Measurements from ENCODE around the gene PTOV1.

PTOV1 gene

GRCh38 chr19:49859682-49860335 lies 8.8 kb downstream of the PTOV1 start:
- DNase-seq (ENCODE audit: low spot score) = no peak

GRCh38 chr19:49860336-49861102 lies 9.6 kb downstream of the PTOV1 start:
- no peak for DNase-seq (ENCODE audit: low spot score)

DNA sequence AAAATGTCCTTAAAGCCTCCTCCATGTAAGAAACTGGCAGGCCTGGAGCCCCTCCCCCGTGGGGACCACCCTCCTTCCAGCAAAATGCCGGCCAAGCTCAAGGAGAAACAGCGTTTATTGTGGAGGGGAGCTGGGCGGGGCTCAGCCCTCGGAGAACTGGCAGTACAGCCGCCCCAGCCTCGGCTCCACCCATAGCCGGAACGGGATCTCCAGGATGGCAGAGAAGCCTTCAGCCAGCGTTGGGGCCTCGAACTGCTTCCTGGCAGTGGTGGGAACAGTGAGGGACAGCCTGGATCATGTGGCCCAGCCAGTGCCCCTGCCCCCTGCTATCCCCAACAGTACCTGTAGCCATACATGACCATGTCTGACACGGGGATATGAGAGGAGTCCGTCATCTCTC lies 10.1 kb downstream of the PTOV1 start:
- DNase-seq (ENCODE audit: low spot score) = no peak

- no peak for DNase-seq (ENCODE audit: low spot score)
Measured at GRCh38 chr19:49861541-49862378, 10.8 kb downstream of the PTOV1 start.

GRCh38 chr19:49862391-49863253 lies 11.7 kb downstream of the PTOV1 start:
- DNase-seq (ENCODE audit: low spot score) = no peak

DNA sequence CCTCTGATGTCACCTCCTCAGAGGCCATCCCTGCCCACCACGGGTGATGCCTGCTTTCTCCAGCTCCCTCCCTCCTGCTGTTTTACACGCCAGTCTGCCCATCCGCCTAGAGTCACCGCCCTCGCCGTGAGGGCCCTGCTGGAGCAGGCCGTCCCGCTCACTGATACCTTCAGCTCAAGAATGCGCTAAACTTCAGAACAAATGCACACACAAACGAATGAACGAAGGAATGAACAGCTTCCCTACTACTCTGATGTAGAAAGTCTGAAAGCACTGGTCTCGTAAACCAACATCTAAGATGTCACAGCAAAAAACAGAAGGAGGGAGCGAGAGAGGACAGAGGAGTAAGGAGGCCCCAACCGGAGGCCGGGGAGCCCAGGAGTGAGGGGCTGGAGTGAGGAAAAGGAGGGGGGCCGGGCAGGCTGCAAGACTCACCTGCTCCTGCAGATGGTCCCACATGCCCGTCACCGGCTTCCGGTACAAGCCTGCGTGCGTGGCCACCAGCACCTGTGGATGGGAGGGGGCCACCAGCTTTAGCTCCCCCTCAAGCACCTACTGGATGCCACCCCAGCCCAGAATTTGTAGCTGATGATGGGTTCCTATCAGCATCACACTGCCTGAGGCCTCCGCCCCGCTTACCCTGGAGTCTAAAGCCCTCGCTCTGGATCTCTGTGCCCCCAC lies 12.4 kb downstream of the PTOV1 start:
- no peak for DNase-seq (ENCODE audit: low spot score)

GRCh38 chr19:49863935-49864320 lies 13.0 kb downstream of the PTOV1 start:
- no peak for DNase-seq (ENCODE audit: low spot score)

DNA sequence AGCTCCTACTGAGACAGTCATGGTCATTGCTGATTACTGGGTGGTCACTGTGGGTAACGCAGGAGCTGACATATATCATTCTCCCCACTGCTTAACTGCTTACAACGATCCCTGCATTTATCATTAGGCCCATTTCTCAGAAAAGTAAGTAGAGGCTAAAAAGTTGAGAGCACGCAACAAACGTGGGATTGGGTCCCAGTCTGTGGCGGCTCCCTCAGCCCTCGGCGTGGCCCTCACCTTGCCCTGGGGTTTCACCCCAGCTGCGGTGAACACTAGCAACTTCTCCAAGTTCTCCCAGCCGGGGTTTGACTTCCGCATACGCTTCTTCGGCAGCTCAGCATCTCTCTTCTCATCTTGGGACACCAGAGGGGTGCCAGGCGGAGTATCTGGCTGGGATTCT lies 13.9 kb downstream of the PTOV1 start:
- DNase-seq (ENCODE audit: low spot score) = no peak

DNA sequence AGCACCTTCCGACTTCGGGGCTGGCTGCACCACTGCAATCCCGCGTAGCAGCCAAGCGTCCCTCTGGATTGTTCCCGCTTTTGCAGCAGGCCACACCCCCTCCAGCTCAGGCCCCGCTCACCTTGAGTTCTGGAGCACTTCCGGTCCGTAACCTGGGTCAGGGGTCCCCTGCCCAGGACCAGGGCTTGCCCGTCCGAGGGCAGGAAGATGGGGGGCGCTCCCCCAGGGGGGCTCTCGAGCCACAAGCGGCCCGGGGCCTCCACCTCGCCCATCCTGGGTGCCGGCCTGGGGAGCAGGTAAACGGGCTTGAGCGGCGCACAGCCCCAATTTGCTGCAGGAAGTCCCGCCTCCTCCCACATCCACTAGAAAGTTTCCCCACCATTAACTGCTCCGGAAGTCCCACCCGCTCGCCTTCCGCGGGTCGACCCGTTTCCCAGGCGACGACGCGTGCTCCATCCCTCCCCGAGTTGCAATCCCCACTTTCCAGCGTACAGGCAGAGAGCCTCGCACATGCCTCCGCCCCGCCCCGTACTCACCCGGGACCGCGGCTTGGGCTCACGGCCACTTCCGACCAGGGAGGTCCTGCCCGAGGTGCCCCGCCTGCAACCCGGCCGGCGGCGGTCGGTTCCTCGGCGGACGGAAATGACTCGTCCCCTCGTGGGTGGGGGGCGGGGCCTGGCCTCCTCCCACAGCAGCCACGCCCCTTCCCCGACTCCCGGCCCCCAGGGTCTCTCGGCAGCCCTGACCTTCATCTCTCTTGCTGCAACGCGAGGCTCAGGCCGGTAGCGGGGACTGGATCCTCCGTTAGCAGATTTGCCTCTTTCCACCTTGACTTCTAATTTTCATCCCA lies 16.2 kb downstream of the PTOV1 start, which contains the start of gene PNKP:
PNKP (minus strand) TSS at position 644 of the 850 bp plus-strand sequence; CDS start at position 272, 372 bp downstream.
- DNase-seq (ENCODE audit: low spot score) = peak; percentile 86

GRCh38 chr19:49869009-49869483 lies 18.1 kb downstream of the PTOV1 start:
- DNase-seq (ENCODE audit: low spot score) = no peak

DNA sequence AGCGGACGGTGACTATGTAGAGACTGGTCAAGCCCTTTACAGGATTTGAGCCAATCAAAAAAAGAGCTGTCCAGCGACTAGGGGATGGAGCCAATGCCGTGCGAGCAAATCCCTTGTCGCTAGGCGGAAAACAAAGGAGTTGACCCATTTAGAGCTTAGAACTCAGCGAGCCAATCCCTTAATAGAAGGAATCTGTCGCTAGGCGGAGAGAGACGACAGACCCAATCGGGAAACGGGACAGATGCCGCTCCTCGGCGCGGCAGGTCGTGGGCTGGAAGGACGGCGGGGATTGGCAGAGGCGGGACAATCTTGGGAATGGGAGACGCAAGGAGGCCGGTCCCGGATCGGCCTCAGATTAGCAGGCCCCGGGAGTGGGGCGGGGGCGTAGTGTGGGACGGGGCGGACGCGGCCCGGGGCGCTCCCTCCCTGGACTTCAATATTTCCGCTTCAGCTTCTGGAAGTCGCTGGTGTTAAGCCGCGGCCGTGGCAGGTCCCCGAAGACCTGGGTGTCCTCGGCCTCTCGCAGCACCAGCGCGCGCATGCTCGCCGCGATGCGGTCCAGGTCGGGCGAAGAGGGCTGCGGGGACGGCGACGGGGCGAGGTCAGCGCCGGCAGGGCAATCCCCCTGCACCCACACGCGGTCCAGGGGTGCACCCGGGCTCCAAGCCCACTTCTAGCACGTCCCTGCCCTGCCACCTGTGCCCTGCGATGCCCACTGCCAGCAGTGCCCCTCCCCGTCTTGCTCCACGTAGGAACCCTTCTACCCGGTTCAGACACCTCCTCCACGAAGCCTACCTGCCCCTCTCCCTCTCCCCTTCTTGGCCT lies 18.7 kb downstream of the PTOV1 start:
- DNase-seq (ENCODE audit: low spot score) = peak; percentile 99

- no peak for DNase-seq (ENCODE audit: low spot score)
Measured at GRCh38 chr19:49870309-49870901, 19.4 kb downstream of the PTOV1 start.

GRCh38 chr19:49871349-49871985 lies 20.5 kb downstream of the PTOV1 start:
- DNase-seq (ENCODE audit: low spot score) = no peak

DNA sequence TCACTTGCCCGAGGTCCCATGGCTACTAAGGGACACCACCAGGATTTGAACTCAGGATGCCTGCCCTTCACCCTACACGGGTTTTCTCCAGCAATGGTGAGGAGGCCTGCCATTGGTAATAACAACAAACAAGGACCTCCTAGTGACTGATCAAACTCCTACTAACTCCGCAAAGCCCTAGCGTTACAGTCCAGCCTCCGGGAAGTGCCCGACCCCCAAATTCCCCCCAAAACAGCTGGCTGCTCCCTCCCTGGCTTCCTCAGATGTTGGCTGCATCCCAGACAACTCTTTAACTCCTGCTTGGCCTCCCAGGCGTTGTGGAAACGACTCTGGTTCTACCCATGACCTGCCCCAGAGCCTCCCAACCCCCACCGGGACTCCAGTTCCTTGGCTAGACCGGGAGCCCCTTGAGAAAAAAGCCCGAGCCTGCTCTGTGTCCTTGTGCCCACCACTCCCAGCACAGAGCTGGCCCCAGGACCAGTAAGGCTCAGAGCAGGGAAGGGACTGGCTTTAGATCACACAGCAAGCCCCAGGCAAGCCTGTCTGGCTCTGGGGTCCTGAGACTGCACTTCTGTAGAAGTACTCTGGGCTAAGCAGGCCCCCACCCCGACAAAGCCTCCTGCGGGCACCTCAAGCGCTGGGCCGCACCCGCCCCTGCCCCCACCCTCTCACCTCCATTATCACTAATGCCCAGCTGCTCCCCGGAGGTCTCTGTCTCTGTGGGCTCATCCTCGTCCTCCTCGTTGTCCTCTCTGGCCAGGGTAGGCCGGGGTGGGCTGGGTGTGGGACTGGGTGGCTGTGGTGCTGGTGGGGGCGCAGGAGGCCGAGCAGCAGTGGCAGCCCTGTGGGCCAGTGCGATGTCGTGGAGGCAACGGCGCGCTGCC lies 21.5 kb downstream of the PTOV1 start:
- DNase-seq (ENCODE audit: low spot score) = no peak

DNA sequence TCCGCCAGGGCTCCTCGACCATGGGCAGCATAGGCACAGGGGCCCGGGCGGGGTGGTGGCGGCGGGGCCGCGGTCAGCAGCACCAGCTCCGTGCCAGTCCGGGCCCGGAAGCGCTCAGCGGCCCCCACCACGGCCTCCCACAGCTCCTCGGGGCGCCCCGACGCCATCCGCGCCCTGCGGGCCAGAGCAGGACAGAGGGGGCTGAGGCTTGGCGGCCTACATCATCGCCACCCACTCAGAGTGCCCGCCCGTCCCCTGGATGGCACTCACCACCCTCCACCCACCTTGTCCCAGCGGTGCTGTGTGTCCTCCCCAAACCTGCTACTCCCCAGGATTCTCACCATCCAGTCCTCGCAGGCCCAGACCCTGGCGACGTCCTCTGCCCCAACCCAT lies 22.2 kb downstream of the PTOV1 start:
- DNase-seq (ENCODE audit: low spot score) = no peak

DNA sequence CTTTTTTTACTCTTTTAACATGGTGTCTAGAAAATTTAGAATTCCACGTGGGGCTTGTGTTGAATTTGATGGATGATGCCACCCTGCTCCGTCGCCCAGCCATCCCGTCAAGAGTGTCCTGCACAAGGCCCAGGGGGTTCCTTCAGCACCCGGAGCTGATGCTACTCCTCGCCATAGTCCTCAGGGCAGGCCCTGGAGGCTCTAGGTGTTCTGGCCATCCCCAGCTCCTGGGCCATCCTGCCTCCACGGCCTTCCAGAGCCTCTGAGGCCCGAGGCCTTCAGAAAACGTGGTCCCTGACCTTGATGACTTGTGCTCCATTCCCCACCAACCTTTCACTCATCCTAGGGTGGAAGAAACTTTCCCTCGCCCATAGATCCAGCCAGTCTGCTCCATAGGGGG lies 22.9 kb downstream of the PTOV1 start:
- no peak for DNase-seq (ENCODE audit: low spot score)

GRCh38 chr19:49874503-49875157 lies 23.7 kb downstream of the PTOV1 start:
- no peak for DNase-seq (ENCODE audit: low spot score)
